A549 (cell line): ENCODE measurements around the gene MAN1C1. TPM values are rescaled to one million over a fixed set of nuclear protein-coding genes. Genes with fewer than 3 reads are reported as not detected.

ENCODE experiments used
- ATAC-seq, 2 experiments: fragments of 200-7000 bp in 1 of 2; fragments of >200 bp in 1 of 2; cut with Nextera tagmentation in 1 of 2; cut with Tn5 transposase in 1 of 2; 3 replicates each; pipeline versions ENCODE4 v1.8.0 to v1.9.1; 2018 to 2020; ENCODE audit warnings: mild to moderate bottlenecking in 1 of 2, moderate library complexity in 1 of 2
- CTCF ChIA-PET: fragments of 300-600 bp; sonication (Branson Sonifier 250); formaldehyde crosslinking; extraction: SDS; loops from one replicate; lab custom pipeline; 2021; ENCODE audit warnings: antibody characterized with exemption, inconsistent platforms; lab: Yijun Ruan, JAX
- POLR2A ChIA-PET: fragments of 350-600 bp; formaldehyde crosslinking; extraction: SDS; loops from one replicate; lab custom pipeline; 2021; ENCODE audit warnings: antibody characterized with exemption, inconsistent platforms; lab: Yijun Ruan, JAX
- DNase-seq, 2 experiments: peaks; one replicate each; pipeline versions ENCODE4 v3.0.0 to v3.0.0-alpha.2; 2011 to 2016; ENCODE audit warnings: low read depth in 1 of 2, low spot score in 1 of 2
- FAIRE-seq: peaks from 2 replicates; lab custom pipeline; 2011; peaks lifted over from hg19 to GRCh38; lab: Jason Lieb, UNC
- H3K27ac ChIP-seq, 2 experiments: fragments of >200 bp; sonication (Bioruptor Twin); formaldehyde crosslinking; 3 replicates each; pipeline ENCODE4 v1.5.1; 2016 to 2017
- H3K4me1 ChIP-seq: fragments of >200 bp; sonication (Bioruptor Twin); formaldehyde crosslinking; 3 replicates; pipeline ENCODE4 v1.6.1; 2016
- H3K4me2 ChIP-seq: fragments of >200 bp; sonication (Bioruptor Twin); formaldehyde crosslinking; 3 replicates; pipeline ENCODE4 v1.6.1; 2016
- H3K4me3 ChIP-seq: fragments of >200 bp; sonication (Bioruptor Twin); formaldehyde crosslinking; 3 replicates; pipeline ENCODE4 v1.5.1; 2016
- H3K9me3 ChIP-seq: fragments of >200 bp; sonication (Bioruptor Twin); formaldehyde crosslinking; 3 replicates; pipeline ENCODE4 v1.6.1; 2016
- BHLHE40 ChIP-seq: IDR thresholded peaks from 2 replicates; pipeline ENCODE4 v1.6.1; 2012; ENCODE audit warnings: low read depth, low read length, inconsistent platforms
- CBX8 ChIP-seq: fragments of 200-600 bp; sonication (generic); IDR thresholded peaks from 2 replicates; pipeline ENCODE4 v1.6.1; 2016
- EHF ChIP-seq: fragments of 250-450 bp; sonication (Bioruptor Pico); IDR thresholded peaks from 2 replicates; pipeline ENCODE4 v1.5.0; 2020; ENCODE audit warnings: mild to moderate bottlenecking
- EHMT2 ChIP-seq: fragments of 200-600 bp; sonication (generic); IDR thresholded peaks from 2 replicates; pipeline ENCODE4 v1.6.1; 2016; ENCODE audit warnings: antibody characterized with exemption, low read depth, mild to moderate bottlenecking, moderate library complexity
- EP300 ChIP-seq, 2 experiments: fragments of >200 bp; sonication (Bioruptor Twin); formaldehyde crosslinking; IDR thresholded peaks; 2 replicates in 1 of 2; 3 replicates in 1 of 2; pipeline ENCODE4 v1.6.1; 2016 to 2017
- FOSL2 ChIP-seq, 2 experiments: fragments of 450-650 bp in 1 of 2; fragments of >200 bp in 1 of 2; sonication (Bioruptor Twin) in 1 of 2; formaldehyde crosslinking; IDR thresholded peaks; 2 replicates each; pipeline versions ENCODE4 v1.5.0 to v1.6.1; 2016 to 2020; ENCODE audit warnings: mild to moderate bottlenecking in 1 of 2, moderate library complexity in 1 of 2
- GATA3 ChIP-seq: IDR thresholded peaks from 2 replicates; pipeline ENCODE4 v1.6.1; 2012; ENCODE audit warnings: borderline replicate concordance
- HDAC2 ChIP-seq: fragments of 200-600 bp; sonication (generic); IDR thresholded peaks from 2 replicates; pipeline ENCODE4 v1.6.1; 2016
- HEYL ChIP-seq: fragments of 250-450 bp; sonication (Bioruptor Pico); IDR thresholded peaks from 2 replicates; pipeline ENCODE4 v1.8.0; 2021; ENCODE audit warnings: mild to moderate bottlenecking, moderate library complexity
- HOXA7 ChIP-seq: fragments of 250-450 bp; sonication (Bioruptor Pico); IDR thresholded peaks from 2 replicates; pipeline ENCODE4 v1.5.0; 2020; ENCODE audit warnings: mild to moderate bottlenecking, moderate library complexity
- JUN ChIP-seq, 2 experiments: fragments of >200 bp; sonication (Bioruptor Twin); formaldehyde crosslinking; IDR thresholded peaks; 2 replicates in 1 of 2; 3 replicates in 1 of 2; pipeline ENCODE4 v1.6.1; 2016 to 2017
- KDM5A ChIP-seq: fragments of 200-600 bp; sonication (generic); IDR thresholded peaks from 2 replicates; pipeline ENCODE4 v1.6.1; 2016; ENCODE audit warnings: antibody characterized with exemption, mild to moderate bottlenecking
- MAZ ChIP-seq: fragments of 150-350 bp; IDR thresholded peaks from 2 replicates; pipeline ENCODE4 v1.6.1; 2014; ENCODE audit warnings: antibody characterized with exemption, low read depth, low read length, borderline replicate concordance
- MYC ChIP-seq: IDR thresholded peaks from 2 replicates; pipeline ENCODE4 v1.6.1; 2012; ENCODE audit warnings: mild to moderate bottlenecking, inconsistent platforms, low read length, improper control_type of control experiment, borderline replicate concordance
- NR3C1 ChIP-seq: fragments of >200 bp; sonication (Bioruptor Twin); formaldehyde crosslinking; IDR thresholded peaks from 3 replicates; pipeline ENCODE4 v1.6.1; 2017
- PBX3 ChIP-seq: IDR thresholded peaks from 2 replicates; pipeline ENCODE4 v1.6.1; 2012
- PHF8 ChIP-seq: fragments of 200-600 bp; sonication (generic); IDR thresholded peaks from 2 replicates; pipeline ENCODE4 v1.6.1; 2016; ENCODE audit warnings: low read depth, mild to moderate bottlenecking, antibody characterized with exemption, moderate library complexity, borderline replicate concordance
- POLR2A ChIP-seq: IDR thresholded peaks from 2 replicates; pipeline ENCODE4 v1.6.1; 2012; ENCODE audit warnings: mild to moderate bottlenecking, low read length
- RAD21 ChIP-seq, 2 experiments: fragments of >200 bp in 1 of 2; sonication (Bioruptor Twin) in 1 of 2; formaldehyde crosslinking in 1 of 2; IDR thresholded peaks in 1 of 2; conservative IDR thresholded peaks in 1 of 2; 2 replicates in 1 of 2; 3 replicates in 1 of 2; pipeline ENCODE4 v1.6.1; 2012 to 2018; ENCODE audit warnings: inconsistent platforms in 1 of 2
- RFX5 ChIP-seq: fragments of 450-650 bp; IDR thresholded peaks from 2 replicates; pipeline ENCODE4 v1.7.1; 2014; ENCODE audit warnings: antibody characterized with exemption, mild to moderate bottlenecking, moderate library complexity
- RNF2 ChIP-seq: fragments of 200-600 bp; sonication (generic); IDR thresholded peaks from 2 replicates; pipeline ENCODE4 v1.6.1; 2016; ENCODE audit warnings: low read depth, mild to moderate bottlenecking, antibody characterized with exemption, moderate library complexity, borderline replicate concordance
- USF2 ChIP-seq: fragments of 450-650 bp; IDR thresholded peaks from 2 replicates; pipeline ENCODE4 v1.6.1; 2014; ENCODE audit warnings: antibody characterized with exemption
- ZC3H11A ChIP-seq: fragments of 450-650 bp; IDR thresholded peaks from 2 replicates; pipeline ENCODE4 v1.6.1; 2014; ENCODE audit warnings: antibody characterized with exemption, mild to moderate bottlenecking
- ZNF302 ChIP-seq: fragments of 250-450 bp; sonication (Bioruptor Pico); IDR thresholded peaks from 2 replicates; pipeline ENCODE4 v1.9.0; 2021; ENCODE audit warnings: inconsistent platforms, mild to moderate bottlenecking, moderate library complexity
- WGBS: methylation state at CpG from one replicate; pipeline ENCODE4 v1.1.6; 2017; ENCODE audit errors: missing lambda C conversion rate; 5-methylcytosine and 5-hydroxymethylcytosine counted together
- polyA plus RNA-seq, 4 experiments: library from polyadenylated mRNA; depleted of rRNA in 3 of 4; stranded (reverse); fragments of >200 nt; fragmentation: RNase III in 1 of 4; extraction: RNeasy Plus Mini Kit Qiagen cat#74134 plus additional on column Dnase treatment in 1 of 4; gene quantifications; 2 replicates in 3 of 4; 3 replicates in 1 of 4; pipeline ENCODE4 v1.2.3, GENCODE V29; 2011 to 2017
- TF ChIP-seq, protein P1 (sequence below): fragments of >200 bp; sonication (Bioruptor Twin); formaldehyde crosslinking; IDR thresholded peaks from 2 replicates; pipeline ENCODE4 v1.6.1; 2016
- TF ChIP-seq, protein P2 (sequence below): fragments of 250-450 bp; sonication (Bioruptor Pico); IDR thresholded peaks from 2 replicates; pipeline ENCODE4 v1.5.0; 2020; ENCODE audit warnings: low read depth, mild to moderate bottlenecking, moderate library complexity

Gene MAN1C1
- polyA plus RNA-seq, 2 of the 4 experiments (the other 2 are of a cell fraction), result 0.22 to 0.27 TPM

GRCh38 chr1:25647106-25647505 is 30.5 kb downstream of the MAN1C1 start:
- CTCF ChIA-PET, result interaction anchor here (1.1 kb wide), 1 partner anchor 74 kb away, joined by 3 read pairs; no protein-coding TSS in a partner anchor
- no peak overlapping the region for H3K27ac ChIP-seq
- DNase-seq (no peak), FAIRE-seq (no peak), ATAC-seq (no peak)
- no peak overlapping the region for H3K4me3 ChIP-seq
- H3K4me1 ChIP-seq, result no peaks in the 10 kb centered on the region
- POLR2A ChIA-PET, result no interaction called here
- no peaks in the 10 kb centered on the region for H3K9me3 ChIP-seq
- H3K4me2 ChIP-seq, result no peak overlapping the region
- TF ChIP-seq HDAC2 (no peak), NR3C1 (no peak), HOXA7 (no peak), RNF2 (no peak), BHLHE40 (no peak), MYC (no peak), CBX8 (no peak), PHF8 (no peak), KDM5A (no peak), GATA3 (no peak), EHMT2 (no peak), USF2 (no peak), POLR2A (no peak), FOSL2 (IDR thresholded peaks at IDR 0.05) (no peak), FOSL2 (CRISPR knock-in tag; IDR thresholded peaks at IDR 0.05) (no peak), RFX5 (no peak), JUN (IDR thresholded peaks at IDR 0.05) (no peak), ZNF302 (CRISPR knock-in tag) (no peak), HEYL (CRISPR knock-in tag) (no peak)
- TF ChIP-seq, protein P1, sequence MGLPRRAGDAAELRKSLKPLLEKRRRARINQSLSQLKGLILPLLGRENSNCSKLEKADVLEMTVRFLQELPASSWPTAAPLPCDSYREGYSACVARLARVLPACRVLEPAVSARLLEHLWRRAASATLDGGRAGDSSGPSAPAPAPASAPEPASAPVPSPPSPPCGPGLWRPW, result no peak
- TF ChIP-seq, protein P2, sequence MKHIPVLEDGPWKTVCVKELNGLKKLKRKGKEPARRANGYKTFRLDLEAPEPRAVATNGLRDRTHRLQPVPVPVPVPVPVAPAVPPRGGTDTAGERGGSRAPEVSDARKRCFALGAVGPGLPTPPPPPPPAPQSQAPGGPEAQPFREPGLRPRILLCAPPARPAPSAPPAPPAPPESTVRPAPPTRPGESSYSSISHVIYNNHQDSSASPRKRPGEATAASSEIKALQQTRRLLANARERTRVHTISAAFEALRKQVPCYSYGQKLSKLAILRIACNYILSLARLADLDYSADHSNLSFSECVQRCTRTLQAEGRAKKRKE, result no peak
- WGBS, result 34% methylated on average over 4 of the region's 4 CpGs

- no peak for FAIRE-seq
- CTCF ChIA-PET, result interaction anchor here (1.1 kb wide), 1 partner anchor 75 kb away, joined by 3 read pairs; no protein-coding TSS in a partner anchor
- TF ChIP-seq ZC3H11A, result no peak
- no peak for TF ChIP-seq RFX5
- no peak for TF ChIP-seq EP300 (IDR thresholded peaks at IDR 0.05)
- TF ChIP-seq RAD21 (conservative IDR thresholded peaks at IDR 0.05 in 1 of 2, IDR thresholded peaks at IDR 0.05 in 1 of 2), result no peak
- no peak for TF ChIP-seq PBX3
- TF ChIP-seq, protein P1, result no peak
- no peak for TF ChIP-seq HOXA7
- TF ChIP-seq MAZ, result no peak
- no peak for TF ChIP-seq EHMT2
- TF ChIP-seq EHF (CRISPR knock-in tag), result no peak
- TF ChIP-seq, all 56 proteins: peak for 0
- no peaks in the 10 kb centered on the region for H3K4me1 ChIP-seq
- no peak overlapping the region for H3K4me2 ChIP-seq
- ATAC-seq, result no peak
- no peaks in the 10 kb centered on the region for H3K9me3 ChIP-seq
- POLR2A ChIA-PET, result no interaction called here
- 63% methylated on average over 4 of the region's 5 CpGs for WGBS
- no peak overlapping the region for H3K27ac ChIP-seq
- no peak for DNase-seq
- no peak overlapping the region for H3K4me3 ChIP-seq
These were observed 31.3 kb downstream of the MAN1C1 start for GRCh38 chr1:25647863-25648262.
